Gastroesophageal sphincter (tissue), 4 donors: Measurements from ENCODE around the gene SLC6A12. TPM values are rescaled to one million over a fixed set of nuclear protein-coding genes. Genes with fewer than 3 reads are reported as not detected.

ENCODE experiments used
- ATAC-seq: fragments of 150-250 bp; one replicate; pipeline ENCODE4 v1.9.1; 2016; ENCODE audit warnings: mild to moderate bottlenecking, moderate library complexity
- H3K27ac ChIP-seq, 4 donors: fragments of 200-600 bp; sonication (generic) in 3 of 4; 1 replicate in 3 of 4; 2 replicates in 1 of 4; pipeline ENCODE4 v1.5.1; 2016 to 2019
- H3K27me3 ChIP-seq: fragments of 200-600 bp; sonication (generic); one replicate; pipeline ENCODE4 v1.5.1; 2019
- H3K36me3 ChIP-seq, 2 donors: fragments of 200-600 bp; sonication (generic); one replicate each; pipeline ENCODE4 v1.5.1; 2019; ENCODE audit warnings: control low read depth in 1 of 2
- H3K4me1 ChIP-seq, 3 donors: fragments of 200-600 bp; sonication (generic); 1 replicate in 2 of 3; 2 replicates in 1 of 3; pipeline ENCODE4 v1.5.1; 2016 to 2019; ENCODE audit warnings: control low read depth in 2 of 3
- H3K4me3 ChIP-seq, 2 donors: fragments of 200-600 bp; sonication (generic); one replicate each; pipeline ENCODE4 v1.5.1; 2019; ENCODE audit warnings: mild to moderate bottlenecking in 1 of 2, moderate library complexity in 1 of 2
- H3K9me3 ChIP-seq, 3 donors: fragments of 200-600 bp; sonication (generic); one replicate each; pipeline ENCODE4 v1.5.1; 2017 to 2019; ENCODE audit warnings: control low read depth in 2 of 3
- CTCF ChIP-seq, 4 experiments: fragments of 200-600 bp in 2 of 4; fragments of 450-650 bp in 2 of 4; sonication (generic) in 1 of 4; IDR thresholded peaks; one replicate each; pipeline ENCODE4 v1.5.1; 2017 to 2019; ENCODE audit warnings: antibody characterized with exemption in 4 of 4, mild to moderate bottlenecking in 2 of 4, moderate library complexity in 2 of 4
- EP300 ChIP-seq: sonication (generic); formaldehyde crosslinking; IDR thresholded peaks from one replicate; pipeline ENCODE4 v1.6.1; 2017; ENCODE audit warnings: antibody characterized with exemption, mild to moderate bottlenecking
- POLR2A ChIP-seq, 2 donors: fragments of 450-650 bp; IDR thresholded peaks; one replicate each; pipeline ENCODE4 v1.6.1; 2017; ENCODE audit warnings: antibody characterized with exemption in 2 of 2, mild to moderate bottlenecking in 2 of 2, moderate library complexity in 1 of 2
- POLR2AphosphoS5 ChIP-seq: sonication (generic); formaldehyde crosslinking; IDR thresholded peaks from one replicate; pipeline ENCODE4 v1.6.1; 2017; ENCODE audit warnings: antibody characterized with exemption
- WGBS, 2 donors: methylation state at CpG; one replicate each; pipeline ENCODE4 v1.1.5; 2018; ENCODE audit warnings: low coverage in 1 of 2; 5-methylcytosine and 5-hydroxymethylcytosine counted together
- total RNA-seq, 4 donors: library from RNA; depleted of rRNA; stranded (reverse); fragments of >200 nt; gene quantifications; one replicate each; pipeline ENCODE4 v1.1.0, GENCODE V29; 2016

Gene SLC6A12
- total RNA-seq, 4 donors from 2014 or later, result 11.3 TPM; not detected in 3

GRCh38 chr12:253116-253831 is 39.3 kb upstream of the SLC6A12 start:
- peaks cover 57% of the 10 kb centered on the region for H3K27me3 ChIP-seq
- WGBS, 2 donors, result 53 to 74% methylated on average over 9 to 11 of the region's 12 CpGs
- H3K27ac ChIP-seq, result no peak overlapping the region
- H3K4me3 ChIP-seq, result no peak overlapping the region
- no peaks in the 10 kb centered on the region for H3K4me1 ChIP-seq
- TF ChIP-seq POLR2AphosphoS5 (no peak), EP300 (no peak), CTCF (IDR thresholded peaks at IDR 0.05) (no peak), POLR2A (IDR thresholded peaks at IDR 0.05) (no peak)
- ATAC-seq, result no peak
- no peaks in the 10 kb centered on the region for H3K36me3 ChIP-seq
- H3K9me3 ChIP-seq, result peaks cover 0 to 4% (median 0%) of the 10 kb centered on the region in 3 donors

- no peaks in the 10 kb centered on the region for H3K4me1 ChIP-seq
- H3K27ac ChIP-seq, result no peak overlapping the region
- no peak overlapping the region for H3K4me3 ChIP-seq
- H3K27me3 ChIP-seq, result peaks cover 51% of the 10 kb centered on the region
- H3K9me3 ChIP-seq, result peaks cover 0 to 7% (median 0%) of the 10 kb centered on the region in 3 donors
- TF ChIP-seq CTCF (IDR thresholded peaks at IDR 0.05) (no peak), EP300 (no peak), POLR2A (IDR thresholded peaks at IDR 0.05) (no peak), POLR2AphosphoS5 (no peak)
- H3K36me3 ChIP-seq, result no peaks in the 10 kb centered on the region
- no peak for ATAC-seq
- WGBS, 2 donors, result 0 to 50% methylated on average over 2 of the region's 5 CpGs
Observed at GRCh38 chr12:252636-253035, 38.7 kb upstream of the SLC6A12 start.

GRCh38 chr12:247271-247670 is 33.3 kb upstream of the SLC6A12 start:
- peaks cover 0 to 24% (median 0%) of the 10 kb centered on the region in 3 donors for H3K9me3 ChIP-seq
- H3K27ac ChIP-seq, result no peak overlapping the region
- TF ChIP-seq EP300, result no peak
- TF ChIP-seq POLR2A (IDR thresholded peaks at IDR 0.05), result no peak
- TF ChIP-seq CTCF (IDR thresholded peaks at IDR 0.05), result no peak
- TF ChIP-seq POLR2AphosphoS5, result no peak
- WGBS, 2 donors, result 80 to 100% methylated on average over 1 to 3 of the region's 3 CpGs
- no peaks in the 10 kb centered on the region for H3K4me1 ChIP-seq
- H3K4me3 ChIP-seq, result no peak overlapping the region
- peaks cover 6% of the 10 kb centered on the region for H3K27me3 ChIP-seq
- ATAC-seq, result no peak
- H3K36me3 ChIP-seq, result no peaks in the 10 kb centered on the region

GRCh38 chr12:243381-243780 is 29.4 kb upstream of the SLC6A12 start:
- H3K4me1 ChIP-seq, result no peaks in the 10 kb centered on the region
- WGBS, 2 donors, result 35 to 46% methylated on average over 2 of the region's 4 CpGs

More at GRCh38 chr12:243381-243780, 29.4 kb upstream of the SLC6A12 start:
- TF ChIP-seq POLR2AphosphoS5, result no peak
- TF ChIP-seq CTCF (IDR thresholded peaks at IDR 0.05), result no peak
- TF ChIP-seq EP300, result no peak
- TF ChIP-seq POLR2A (IDR thresholded peaks at IDR 0.05), result no peak
- Histone ChIP-seq H3K4me3 (no peak overlapping the region), H3K36me3 (no peaks in the 10 kb centered on the region), H3K9me3 (peaks cover 0 to 21% (median 0%) of the 10 kb centered on the region in 3 donors), H3K27me3 (peaks cover 6% of the 10 kb centered on the region), H3K27ac (no peak overlapping the region)
- no peak for ATAC-seq
